ENCODE measurements around the gene FEN1.
A peak's percentile ranks its signal among the peaks of the same experiment; 100 is the strongest.

The FEN1 gene

GRCh38 chr11:61766353-61766841 is 26.3 kb upstream of the FEN1 start:
- no peak overlapping the region for H3K4me3 ChIP-seq (ENCODE audit: low read depth, low read length)
- H3K27ac ChIP-seq (ENCODE audit: extremely low read depth, low read depth, low read length): no peak overlapping the region
- TF ChIP-seq EGR2 (tag by site-specific recombination; IDR thresholded peaks at IDR 0.05; ENCODE audit: low read depth) (peak; percentile 57), ZNF175 (tag by site-specific recombination; IDR thresholded peaks at IDR 0.05) (no peak), ZNF837 (tag by site-specific recombination; IDR thresholded peaks at IDR 0.05) (no peak), ZFHX2 (tag by site-specific recombination; conservative IDR thresholded peaks at IDR 0.05) (0 out of 2 replicates have a peak, but pooled peaks have one; percentile 1), ZNF350 (tag by site-specific recombination; IDR thresholded peaks at IDR 0.05) (no peak)
- TF ChIP-seq, protein P1, sequence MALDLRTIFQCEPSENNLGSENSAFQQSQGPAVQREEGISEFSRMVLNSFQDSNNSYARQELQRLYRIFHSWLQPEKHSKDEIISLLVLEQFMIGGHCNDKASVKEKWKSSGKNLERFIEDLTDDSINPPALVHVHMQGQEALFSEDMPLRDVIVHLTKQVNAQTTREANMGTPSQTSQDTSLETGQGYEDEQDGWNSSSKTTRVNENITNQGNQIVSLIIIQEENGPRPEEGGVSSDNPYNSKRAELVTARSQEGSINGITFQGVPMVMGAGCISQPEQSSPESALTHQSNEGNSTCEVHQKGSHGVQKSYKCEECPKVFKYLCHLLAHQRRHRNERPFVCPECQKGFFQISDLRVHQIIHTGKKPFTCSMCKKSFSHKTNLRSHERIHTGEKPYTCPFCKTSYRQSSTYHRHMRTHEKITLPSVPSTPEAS (tag by site-specific recombination; IDR thresholded peaks at IDR 0.05): no peak
- POLR2A ChIA-PET: no interaction called here
- no peaks in the 10 kb centered on the region for H3K4me1 ChIP-seq (ENCODE audit: control insufficient read depth, insufficient read depth, low read length)
- no peaks in the 10 kb centered on the region for H3K36me3 ChIP-seq (ENCODE audit: control insufficient read depth in 2 of 2, insufficient read depth in 1 of 2, low read length in 2 of 2)
- H3K9me3 ChIP-seq (ENCODE audit: control insufficient read depth, insufficient read depth, low read depth, low read length): no peaks in the 10 kb centered on the region
- CTCF ChIA-PET: interaction anchor here (0.6 to 1.5 kb wide), 7 partner anchors 12 to 342 kb away, joined by 3 to 6 read pairs (median 4); no protein-coding TSS in a partner anchor

GRCh38 chr11:61768376-61769076 is 24.2 kb upstream of the FEN1 start:
- TF ChIP-seq ZNF19 (tag by site-specific recombination; IDR thresholded peaks at IDR 0.05; ENCODE audit: low read depth) (no peak), ZNF704 (tag by site-specific recombination; IDR thresholded peaks at IDR 0.05) (no peak), ZNF658 (tag by site-specific recombination; IDR thresholded peaks at IDR 0.05) (no peak)
- H3K27ac ChIP-seq (ENCODE audit: extremely low read depth, low read depth, low read length): no peak overlapping the region
- no peaks in the 10 kb centered on the region for H3K36me3 ChIP-seq (ENCODE audit: control insufficient read depth in 2 of 2, insufficient read depth in 1 of 2, low read length in 2 of 2)
- H3K9me3 ChIP-seq (ENCODE audit: control insufficient read depth, insufficient read depth, low read depth, low read length): no peaks in the 10 kb centered on the region
- ChIA-PET CTCF (no interaction called here), POLR2A (no interaction called here)
- no peaks in the 10 kb centered on the region for H3K4me1 ChIP-seq (ENCODE audit: control insufficient read depth, insufficient read depth, low read length)
- no peak overlapping the region for H3K4me3 ChIP-seq (ENCODE audit: low read depth, low read length)

- POLR2A ChIA-PET: no interaction called here
- H3K36me3 ChIP-seq (ENCODE audit: control insufficient read depth in 2 of 2, insufficient read depth in 1 of 2, low read length in 2 of 2): no peaks in the 10 kb centered on the region
- no peak overlapping the region for H3K27ac ChIP-seq (ENCODE audit: extremely low read depth, low read depth, low read length)
- no peaks in the 10 kb centered on the region for H3K9me3 ChIP-seq (ENCODE audit: control insufficient read depth, insufficient read depth, low read depth, low read length)
- H3K4me1 ChIP-seq (ENCODE audit: control insufficient read depth, insufficient read depth, low read length): no peaks in the 10 kb centered on the region
- TF ChIP-seq ZNF184 (tag by site-specific recombination; IDR thresholded peaks at IDR 0.05): no peak
- no peak for TF ChIP-seq ZNF768 (tag by site-specific recombination; IDR thresholded peaks at IDR 0.05)
- TF ChIP-seq ZIC2 (tag by site-specific recombination; IDR thresholded peaks at IDR 0.05): 0 out of 2 replicates have a peak, but pooled peaks have one; percentile 26
- TF ChIP-seq HIC1 (tag by site-specific recombination; IDR thresholded peaks at IDR 0.05): 0 out of 2 replicates have a peak, but pooled peaks have one; percentile 31
- H3K4me3 ChIP-seq (ENCODE audit: low read depth, low read length): no peak overlapping the region
- CTCF ChIA-PET: no interaction called here
Measured at GRCh38 chr11:61769169-61769920, 23.4 kb upstream of the FEN1 start.
